K562 (cell line): Measurements from ENCODE around the gene QRFP. TPM values are rescaled to one million over a fixed set of nuclear protein-coding genes. Genes with fewer than 3 reads are reported as not detected.

Experiments
- ATAC-seq: fragments of 200-7000 bp; cut with Tn5 transposase; 3 replicates; pipeline ENCODE4 v1.9.1; 2020; ENCODE audit warnings: moderate library complexity
- BruUV-seq: library from RNA; stranded (reverse); fragments of 400-500 nt; replicated peaks from 2 replicates; lab custom pipeline; 2021; lab: Mats Ljungman, UMichigan
- CTCF ChIA-PET: fragments of 300-600 bp; formaldehyde crosslinking; extraction: SDS; loops from one replicate; lab custom pipeline; 2021; ENCODE audit warnings: low intra/inter-chr PET ratio; lab: Yijun Ruan, JAX
- POLR2A ChIA-PET: fragments of 300-600, 350-650 bp; sonication (Branson Sonifier 250); formaldehyde crosslinking; extraction: SDS; loops from one replicate; lab custom pipeline; 2021; ENCODE audit warnings: antibody characterized with exemption, inconsistent platforms; lab: Yijun Ruan, JAX
- DNase-seq, 4 experiments: peaks; one replicate each; pipeline versions ENCODE4 v3.0.0 to v3.0.0-alpha.2; 2011 to 2018; ENCODE audit warnings: low spot score in 3 of 4, mixed read lengths in 3 of 4; ENCODE audit errors: extremely low read depth in 1 of 4
- FAIRE-seq: peaks from 2 replicates; lab custom pipeline; 2011; peaks lifted over from hg19 to GRCh38; lab: Jason Lieb, UNC
- H2AFZ ChIP-seq: 2 replicates; pipeline ENCODE4 v1.6.0; 2011; ENCODE audit warnings: low read depth, low read length, control low read depth, inconsistent platforms
- H3K27ac ChIP-seq: fragments of 200-600 bp; 3 replicates; pipeline ENCODE4 v1.8.0; 2011; ENCODE audit warnings: low read depth, mild to moderate bottlenecking, control low read depth, inconsistent platforms, low read length, moderate library complexity, mixed read lengths; ENCODE audit errors: extremely low read depth
- H3K27me3 ChIP-seq, 2 experiments: fragments of 300-600 bp in 1 of 2; 2 replicates in 1 of 2; 3 replicates in 1 of 2; pipeline versions ENCODE4 v1.6.0 to v1.8.0; 2011; ENCODE audit warnings: inconsistent platforms in 2 of 2, low read length in 2 of 2, mild to moderate bottlenecking in 1 of 2, mixed read lengths in 1 of 2, moderate library complexity in 1 of 2; ENCODE audit not compliant: control insufficient read depth in 2 of 2, insufficient read depth in 2 of 2
- H3K36me3 ChIP-seq: fragments of 300-600 bp; 3 replicates; pipeline ENCODE4 v1.8.0; 2011; ENCODE audit warnings: mild to moderate bottlenecking, low read length, inconsistent platforms; ENCODE audit not compliant: control insufficient read depth, insufficient read depth
- H3K4me1 ChIP-seq, 2 experiments: fragments of 200-600 bp in 1 of 2; replicated peaks in 1 of 2; 2 replicates in 1 of 2; 3 replicates in 1 of 2; pipeline versions ENCODE4 v1.5.1 to v1.8.0; 2011; ENCODE audit warnings: inconsistent platforms in 2 of 2, low read length in 2 of 2, mild to moderate bottlenecking in 1 of 2, mixed read lengths in 1 of 2, moderate library complexity in 1 of 2; ENCODE audit not compliant: control insufficient read depth in 2 of 2, insufficient read depth in 2 of 2
- H3K4me2 ChIP-seq: 2 replicates; pipeline ENCODE4 v1.6.1; 2011; ENCODE audit warnings: low read length, control low read depth, inconsistent platforms, mixed read lengths; ENCODE audit not compliant: insufficient read depth
- H3K4me3 ChIP-seq: fragments of 200-600 bp; sonication (generic), shearing (Covaris generic); 2 replicates; pipeline ENCODE4 v1.5.1; 2016; ENCODE audit warnings: control low read depth, inconsistent platforms
- H3K79me2 ChIP-seq: fragments of 200-600 bp; 3 replicates; pipeline ENCODE4 v1.8.0; 2011; ENCODE audit warnings: low read length, inconsistent platforms; ENCODE audit not compliant: control insufficient read depth, insufficient read depth
- H3K9ac ChIP-seq, 2 experiments: 2 replicates each; pipeline versions ENCODE4 v1.6.0 to v1.6.1; 2011; ENCODE audit warnings: low read depth in 2 of 2, low read length in 2 of 2, control low read depth in 1 of 2, inconsistent platforms in 1 of 2, mild to moderate bottlenecking in 1 of 2, mixed read lengths in 1 of 2; ENCODE audit not compliant: insufficient read depth in 1 of 2
- H3K9me1 ChIP-seq: one replicate; pipeline ENCODE4 v1.6.0; 2011; ENCODE audit warnings: inconsistent platforms, mild to moderate bottlenecking, low read length, moderate library complexity; ENCODE audit not compliant: control insufficient read depth, insufficient read depth
- H3K9me3 ChIP-seq: replicated peaks from 2 replicates; pipeline ENCODE4 v1.5.1; 2011; ENCODE audit warnings: low read depth, low read length, inconsistent platforms; ENCODE audit not compliant: control insufficient read depth, insufficient read depth
- H4K20me1 ChIP-seq: replicated peaks from 2 replicates; pipeline ENCODE4 v1.6.1; 2011; ENCODE audit warnings: low read length, inconsistent platforms, mixed read lengths; ENCODE audit not compliant: control insufficient read depth, insufficient read depth
- MYC ChIP-seq, 2 experiments: fragments of 250-450 bp in 1 of 2; sonication (Bioruptor Pico) in 1 of 2; IDR thresholded peaks; 2 replicates each; pipeline versions ENCODE4 v1.5.1 to v1.6.1; 2012 to 2021; ENCODE audit warnings: low read depth in 2 of 2, borderline replicate concordance in 1 of 2, improper control_type of control experiment in 1 of 2, low read length in 1 of 2, mild to moderate bottlenecking in 1 of 2, moderate library complexity in 1 of 2
- TEAD4 ChIP-seq, 2 experiments: sonication (generic) in 1 of 2; formaldehyde crosslinking in 1 of 2; IDR thresholded peaks; 2 replicates each; pipeline versions ENCODE4 v1.6.1 to v1.8.0; 2012 to 2022; ENCODE audit warnings: borderline replicate concordance in 1 of 2, inconsistent platforms in 1 of 2, low read length in 1 of 2, mild to moderate bottlenecking in 1 of 2, missing genetic modification reagents in 1 of 2
- WGBS: fragments of 100-300 bp; shearing (Covaris generic); methylation state at CpG from one replicate; pipeline ENCODE4 v1.1.6; 2016; ENCODE audit warnings: low coverage, mixed read lengths; ENCODE audit not compliant: insufficient coverage; ENCODE audit errors: missing lambda C conversion rate; 5-methylcytosine and 5-hydroxymethylcytosine counted together
- in situ Hi-C: fragments of 300-500 bp; cut with MboI; formaldehyde crosslinking; loops from 4 replicates; pipeline ENCODE4 v1.15.0; 2018; ENCODE audit warnings: inconsistent platforms, mixed read lengths
- intact Hi-C: fragments of 100-400 bp; cut with micrococcal nuclease; formaldehyde crosslinking; loops from 2 replicates; pipeline ENCODE4 v1.14.2; 2022
- polyA plus RNA-seq, 8 experiments: library from polyadenylated mRNA; depleted of rRNA in 4 of 8; stranded (reverse) in 5 of 8; unstranded in 3 of 8; fragments of >200 nt; fragmentation: Nextera tagmentation in 2 of 8; fragmentation: Illumina TruSeq in 1 of 8; extraction: Ambion mirVana in 2 of 8; extraction: Trizol in 1 of 8; gene quantifications; 2 replicates each; pipeline versions ENCODE4 v1.2.1 to v1.2.3, GENCODE V29; 2011 to 2014; ENCODE audit warnings: inconsistent platforms in 1 of 8, missing spikeins in 1 of 8
- total RNA-seq, 7 experiments: library from RNA; depleted of rRNA in 6 of 7; stranded (reverse); fragments of >200 nt in 6 of 7; fragmentation: Illumina TruSeq in 2 of 7; extraction: Trizol in 2 of 7; gene quantifications; 2 replicates each; pipeline versions ENCODE4 v1.2.1 to v1.2.3, GENCODE V29; 2011 to 2021; ENCODE audit warnings: low replicate concordance in 1 of 7
- TF ChIP-seq, protein P1 (sequence below): sonication (generic); formaldehyde crosslinking; IDR thresholded peaks from 2 replicates; pipeline ENCODE4 v1.8.1; 2023; ENCODE audit warnings: mild to moderate bottlenecking, missing genetic modification reagents, moderate library complexity
- TF ChIP-seq, protein P2 (sequence below): sonication (generic); formaldehyde crosslinking; IDR thresholded peaks from 2 replicates; pipeline ENCODE4 v1.8.1; 2023; ENCODE audit warnings: mild to moderate bottlenecking, missing genetic modification reagents
- TF ChIP-seq, protein P3 (sequence below), 2 experiments: fragments of 450-650 bp in 1 of 2; sonication (generic) in 1 of 2; formaldehyde crosslinking in 1 of 2; IDR thresholded peaks in 1 of 2; conservative IDR thresholded peaks in 1 of 2; 2 replicates each; pipeline versions ENCODE4 v1.6.1 to v1.8.1; 2016 to 2023; ENCODE audit warnings: mild to moderate bottlenecking in 2 of 2, moderate library complexity in 2 of 2, inconsistent platforms in 1 of 2, missing genetic modification reagents in 1 of 2

QRFP gene
- total and polyA plus RNA-seq, 9 of the 15 experiments (the other 6 are each of a cell fraction or from before 2014, with no cell fraction given), result not detected

DNA sequence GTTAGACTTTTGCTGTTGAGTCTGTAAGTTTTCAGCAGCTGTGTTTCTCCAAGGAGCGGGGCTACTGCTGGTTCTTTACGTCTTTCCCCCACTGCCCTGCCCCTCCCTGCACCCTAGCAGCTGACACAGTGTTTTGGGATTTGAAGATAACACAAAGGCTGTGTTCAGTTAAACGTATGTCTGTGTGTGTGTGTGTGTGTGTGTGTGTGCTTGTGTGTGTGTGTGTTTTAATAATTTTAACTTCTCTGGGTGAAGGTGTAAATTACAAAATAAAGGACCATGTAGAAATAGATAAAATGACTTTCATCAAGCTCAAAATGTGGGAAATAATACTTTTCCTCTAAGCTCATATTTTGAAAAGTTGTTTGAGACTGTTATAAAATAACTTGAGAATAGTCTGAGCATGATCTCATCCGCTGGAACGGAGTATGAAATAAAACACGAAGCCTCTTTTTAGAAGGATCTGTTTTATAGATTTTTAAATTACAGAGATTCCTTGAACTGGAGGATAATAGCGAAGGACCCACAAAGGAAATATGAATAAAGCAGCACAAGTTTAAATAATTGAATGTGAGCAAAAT is 50.6 kb downstream of the QRFP start (continued):
- TF ChIP-seq, protein P1, sequence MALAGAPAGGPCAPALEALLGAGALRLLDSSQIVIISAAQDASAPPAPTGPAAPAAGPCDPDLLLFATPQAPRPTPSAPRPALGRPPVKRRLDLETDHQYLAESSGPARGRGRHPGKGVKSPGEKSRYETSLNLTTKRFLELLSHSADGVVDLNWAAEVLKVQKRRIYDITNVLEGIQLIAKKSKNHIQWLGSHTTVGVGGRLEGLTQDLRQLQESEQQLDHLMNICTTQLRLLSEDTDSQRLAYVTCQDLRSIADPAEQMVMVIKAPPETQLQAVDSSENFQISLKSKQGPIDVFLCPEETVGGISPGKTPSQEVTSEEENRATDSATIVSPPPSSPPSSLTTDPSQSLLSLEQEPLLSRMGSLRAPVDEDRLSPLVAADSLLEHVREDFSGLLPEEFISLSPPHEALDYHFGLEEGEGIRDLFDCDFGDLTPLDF (CRISPR knock-in tag), result peak; percentile 83

DNA sequence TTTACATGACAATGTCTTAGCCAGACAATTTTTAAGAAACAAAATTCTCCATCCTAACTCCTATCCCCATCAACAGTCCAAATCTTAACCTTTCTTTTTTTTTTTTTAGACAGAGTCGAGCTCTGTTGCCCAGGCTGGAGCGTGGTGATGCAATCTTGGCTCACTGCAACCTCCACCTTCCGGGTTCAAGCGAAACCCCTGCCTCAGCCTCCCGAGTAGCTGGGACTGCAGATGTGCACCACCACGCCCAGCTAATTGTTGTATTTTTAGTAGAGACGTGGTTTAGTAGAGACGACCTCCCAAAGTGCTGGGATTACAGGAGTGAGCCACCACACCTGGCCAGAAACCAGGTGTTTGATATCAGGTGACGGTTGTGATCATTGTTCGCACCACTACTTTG is 51.4 kb downstream of the QRFP start:
- no peak overlapping the region for H3K4me3 ChIP-seq
- CTCF ChIA-PET, result no interaction called here
- peaks cover 12% of the 10 kb centered on the region for H3K9me1 ChIP-seq
- H3K4me2 ChIP-seq, result no peak overlapping the region; the same call in 1 of the 2 replicates
- DNase-seq (peak in 1 of 4 experiments; percentile 51), ATAC-seq (peak; percentile 9), FAIRE-seq (no peak)
- H3K27me3 ChIP-seq, result no peaks in the 10 kb centered on the region
- H3K4me1 ChIP-seq, result peaks cover 26 to 29% of the 10 kb centered on the region in 2 experiments
- H3K9ac ChIP-seq, result no peak overlapping the region
- peaks cover 20% of the 10 kb centered on the region for H4K20me1 ChIP-seq
- POLR2A ChIA-PET, result interaction anchor here (0.5 to 11.7 kb wide), 29 partner anchors 9 to 217 kb away, joined by 3 to 160 read pairs (median 5); partner anchors contain the start of gene ABL1
- no peak overlapping the region for H2AFZ ChIP-seq
- no peak for TF ChIP-seq TEAD4 (IDR thresholded peaks at IDR 0.05; ENCODE audit: low read length)
- no peak for TF ChIP-seq TEAD4 (CRISPR knock-in tag; IDR thresholded peaks at IDR 0.05; ENCODE audit: borderline replicate concordance)
- TF ChIP-seq, protein P2, sequence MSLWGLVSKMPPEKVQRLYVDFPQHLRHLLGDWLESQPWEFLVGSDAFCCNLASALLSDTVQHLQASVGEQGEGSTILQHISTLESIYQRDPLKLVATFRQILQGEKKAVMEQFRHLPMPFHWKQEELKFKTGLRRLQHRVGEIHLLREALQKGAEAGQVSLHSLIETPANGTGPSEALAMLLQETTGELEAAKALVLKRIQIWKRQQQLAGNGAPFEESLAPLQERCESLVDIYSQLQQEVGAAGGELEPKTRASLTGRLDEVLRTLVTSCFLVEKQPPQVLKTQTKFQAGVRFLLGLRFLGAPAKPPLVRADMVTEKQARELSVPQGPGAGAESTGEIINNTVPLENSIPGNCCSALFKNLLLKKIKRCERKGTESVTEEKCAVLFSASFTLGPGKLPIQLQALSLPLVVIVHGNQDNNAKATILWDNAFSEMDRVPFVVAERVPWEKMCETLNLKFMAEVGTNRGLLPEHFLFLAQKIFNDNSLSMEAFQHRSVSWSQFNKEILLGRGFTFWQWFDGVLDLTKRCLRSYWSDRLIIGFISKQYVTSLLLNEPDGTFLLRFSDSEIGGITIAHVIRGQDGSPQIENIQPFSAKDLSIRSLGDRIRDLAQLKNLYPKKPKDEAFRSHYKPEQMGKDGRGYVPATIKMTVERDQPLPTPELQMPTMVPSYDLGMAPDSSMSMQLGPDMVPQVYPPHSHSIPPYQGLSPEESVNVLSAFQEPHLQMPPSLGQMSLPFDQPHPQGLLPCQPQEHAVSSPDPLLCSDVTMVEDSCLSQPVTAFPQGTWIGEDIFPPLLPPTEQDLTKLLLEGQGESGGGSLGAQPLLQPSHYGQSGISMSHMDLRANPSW (CRISPR knock-in tag), result peak; percentile 35; the same call in 1 of the 2 replicates
- TF ChIP-seq, protein P3, sequence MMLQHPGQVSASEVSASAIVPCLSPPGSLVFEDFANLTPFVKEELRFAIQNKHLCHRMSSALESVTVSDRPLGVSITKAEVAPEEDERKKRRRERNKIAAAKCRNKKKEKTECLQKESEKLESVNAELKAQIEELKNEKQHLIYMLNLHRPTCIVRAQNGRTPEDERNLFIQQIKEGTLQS (IDR thresholded peaks at IDR 0.05), result no peak
- TF ChIP-seq, protein P3 (CRISPR knock-in tag; conservative IDR thresholded peaks at IDR 0.05), result peak; percentile 37; the same call in 1 of the 2 replicates
- TF ChIP-seq MYC (IDR thresholded peaks at IDR 0.05; ENCODE audit: low read depth, low read length), result no peak
- TF ChIP-seq MYC (CRISPR knock-in tag; IDR thresholded peaks at IDR 0.05; ENCODE audit: borderline replicate concordance, low read depth), result no peak
- no peaks in the 10 kb centered on the region for H3K79me2 ChIP-seq
- no peaks in the 10 kb centered on the region for H3K9me3 ChIP-seq
- WGBS, result 57% methylated on average over 10 of the region's 10 CpGs
- BruUV-seq, result no TSS peak
- no peaks in the 10 kb centered on the region for H3K36me3 ChIP-seq
- in situ Hi-C loops, result no loop called here
- intact Hi-C loops, result loop anchor here (1.0 kb wide), 1 partner anchor 20 kb away; no protein-coding TSS in a partner anchor
- H3K27ac ChIP-seq, result no peak overlapping the region
